SK-N-SH treated with all-trans-retinoic acid at 6 μM for 48 hours (cell line): Measurements from ENCODE around the gene PRPSAP2.

Experiments
- ATAC-seq: fragments of 200-7000 bp; cut with Tn5 transposase; 3 replicates; pipeline ENCODE4 v1.9.1; 2020; ENCODE audit warnings: mild to moderate bottlenecking, moderate library complexity
- ARNTL ChIP-seq: fragments of 450-650 bp; formaldehyde crosslinking; IDR thresholded peaks from 2 replicates; pipeline ENCODE4 v1.5.0; 2020; ENCODE audit warnings: low read depth, mild to moderate bottlenecking, moderate library complexity, borderline replicate concordance
- BACH2 ChIP-seq: fragments of 250-450 bp; sonication (Bioruptor Pico); IDR thresholded peaks from 2 replicates; pipeline ENCODE4 v1.9.0; 2021; ENCODE audit warnings: mild to moderate bottlenecking, borderline replicate concordance
- CSDC2 ChIP-seq: fragments of 250-450 bp; sonication (Bioruptor Pico); IDR thresholded peaks from 2 replicates; pipeline ENCODE4 v1.5.0; 2020; ENCODE audit warnings: mild to moderate bottlenecking, moderate library complexity
- OSR1 ChIP-seq: fragments of 250-450 bp; sonication (Bioruptor Pico); IDR thresholded peaks from 2 replicates; pipeline ENCODE4 v1.8.0; 2022; ENCODE audit warnings: moderate library complexity, mild to moderate bottlenecking, inconsistent platforms
- PATZ1 ChIP-seq: fragments of 250-450 bp; sonication (Bioruptor Pico); IDR thresholded peaks from 2 replicates; pipeline ENCODE4 v1.8.0; 2020; ENCODE audit warnings: mild to moderate bottlenecking, moderate library complexity, borderline replicate concordance
- POU6F1 ChIP-seq: fragments of 250-450 bp; sonication (Bioruptor Pico); IDR thresholded peaks from 2 replicates; pipeline ENCODE4 v1.8.0; 2021; ENCODE audit warnings: low read depth, mild to moderate bottlenecking, moderate library complexity, borderline replicate concordance
- RARB ChIP-seq: fragments of 250-450 bp; sonication (Bioruptor Pico); IDR thresholded peaks from 2 replicates; pipeline ENCODE4 v1.8.0; 2021; ENCODE audit warnings: mild to moderate bottlenecking, moderate library complexity
- SNAI2 ChIP-seq: fragments of 250-450 bp; sonication (Bioruptor Pico); IDR thresholded peaks from 2 replicates; pipeline ENCODE4 v1.5.0; 2020; ENCODE audit warnings: mild to moderate bottlenecking, moderate library complexity
- TCF4 ChIP-seq: fragments of 250-450 bp; sonication (Bioruptor Pico); IDR thresholded peaks from 2 replicates; pipeline ENCODE4 v1.8.0; 2021; ENCODE audit warnings: mild to moderate bottlenecking, moderate library complexity, borderline replicate concordance
- TOX ChIP-seq: fragments of 250-450 bp; sonication (Bioruptor Pico); IDR thresholded peaks from 2 replicates; pipeline ENCODE4 v1.8.0; 2021; ENCODE audit warnings: mild to moderate bottlenecking, moderate library complexity, borderline replicate concordance
- TSHZ2 ChIP-seq: fragments of 250-450 bp; sonication (Bioruptor Pico); IDR thresholded peaks from 2 replicates; pipeline ENCODE4 v1.5.0; 2020; ENCODE audit warnings: mild to moderate bottlenecking, moderate library complexity
- ZC3H10 ChIP-seq: fragments of 250-450 bp; sonication (Bioruptor Pico); IDR thresholded peaks from 2 replicates; pipeline ENCODE4 v1.5.1; 2021; ENCODE audit warnings: mild to moderate bottlenecking, moderate library complexity
- ZFP3 ChIP-seq: fragments of 250-450 bp; sonication (Bioruptor Pico); IDR thresholded peaks from 2 replicates; pipeline ENCODE4 v1.5.0; 2020; ENCODE audit warnings: mild to moderate bottlenecking, moderate library complexity
- ZFP30 ChIP-seq: fragments of 450-650 bp; formaldehyde crosslinking; IDR thresholded peaks from 2 replicates; pipeline ENCODE4 v1.5.0; 2022; ENCODE audit warnings: mild to moderate bottlenecking, moderate library complexity
- ZNF565 ChIP-seq: fragments of 450-650 bp; formaldehyde crosslinking; conservative IDR thresholded peaks from 2 replicates; pipeline ENCODE4 v1.5.0; 2020; ENCODE audit warnings: low read depth, mild to moderate bottlenecking, moderate library complexity
- ZNF70 ChIP-seq: fragments of 450-650 bp; formaldehyde crosslinking; IDR thresholded peaks from 2 replicates; pipeline ENCODE4 v1.5.0; 2020; ENCODE audit warnings: mild to moderate bottlenecking, moderate library complexity
- ZNF8 ChIP-seq: fragments of 450-650 bp; formaldehyde crosslinking; IDR thresholded peaks from 2 replicates; pipeline ENCODE4 v1.5.0; 2020; ENCODE audit warnings: mild to moderate bottlenecking, moderate library complexity

The PRPSAP2 gene

GRCh38 chr17:18976201-18976600 is 118.3 kb downstream of the PRPSAP2 start (continued):
- TF ChIP-seq ZC3H10 (CRISPR knock-in tag) (no peak), TCF4 (CRISPR knock-in tag) (no peak), ZFP3 (CRISPR knock-in tag) (no peak), TOX (CRISPR knock-in tag) (no peak), PATZ1 (CRISPR knock-in tag) (no peak), RARB (CRISPR knock-in tag) (no peak)

- no peak for ATAC-seq
- no peak for TF ChIP-seq SNAI2 (CRISPR knock-in tag)
- no peak for TF ChIP-seq TOX (CRISPR knock-in tag)
These were observed 119.1 kb downstream of the PRPSAP2 start for GRCh38 chr17:18977021-18977420.

GRCh38 chr17:18977646-18978045 is 119.7 kb downstream of the PRPSAP2 start:
- ATAC-seq, result no peak
- TF ChIP-seq POU6F1 (CRISPR knock-in tag), result no peak
- TF ChIP-seq OSR1 (CRISPR knock-in tag), result no peak
- no peak for TF ChIP-seq TOX (CRISPR knock-in tag)
- no peak for TF ChIP-seq ZNF565 (CRISPR knock-in tag)

- ATAC-seq, result no peak
- TF ChIP-seq TCF4 (CRISPR knock-in tag) (no peak), TSHZ2 (CRISPR knock-in tag) (no peak)
These were observed 120.1 kb downstream of the PRPSAP2 start for GRCh38 chr17:18978050-18978449.

- TF ChIP-seq PATZ1 (CRISPR knock-in tag) (no peak), ZNF8 (CRISPR knock-in tag) (no peak), ZFP30 (CRISPR knock-in tag) (no peak), CSDC2 (no peak), POU6F1 (CRISPR knock-in tag) (no peak), ARNTL (CRISPR knock-in tag) (no peak), BACH2 (CRISPR knock-in tag) (no peak), SNAI2 (CRISPR knock-in tag) (no peak), ZNF70 (CRISPR knock-in tag) (no peak)
- ATAC-seq, result no peak
These were observed 120.7 kb downstream of the PRPSAP2 start for GRCh38 chr17:18978655-18979054.
